Stimulated activated CD4-positive, alpha-beta T cell treated with anti-CD3 and anti-CD28 coated beads, Interleukin-4, amount 100 ng/mL, for 1 hour (primary cell): ENCODE results near the gene WASF3.

Source experiments
- DNase-seq: peaks from one replicate; pipeline ENCODE4 v3.0.0-alpha.2; 2020

Gene WASF3

GRCh38 chr13:26548205-26548765 is 9.2 kb upstream of the WASF3 start:
- DNase-seq = no peak

- no peak for DNase-seq
Measured at GRCh38 chr13:26549713-26550112, 7.8 kb upstream of the WASF3 start.

GRCh38 chr13:26551255-26551860 is 6.1 kb upstream of the WASF3 start:
- DNase-seq = no peak

DNA sequence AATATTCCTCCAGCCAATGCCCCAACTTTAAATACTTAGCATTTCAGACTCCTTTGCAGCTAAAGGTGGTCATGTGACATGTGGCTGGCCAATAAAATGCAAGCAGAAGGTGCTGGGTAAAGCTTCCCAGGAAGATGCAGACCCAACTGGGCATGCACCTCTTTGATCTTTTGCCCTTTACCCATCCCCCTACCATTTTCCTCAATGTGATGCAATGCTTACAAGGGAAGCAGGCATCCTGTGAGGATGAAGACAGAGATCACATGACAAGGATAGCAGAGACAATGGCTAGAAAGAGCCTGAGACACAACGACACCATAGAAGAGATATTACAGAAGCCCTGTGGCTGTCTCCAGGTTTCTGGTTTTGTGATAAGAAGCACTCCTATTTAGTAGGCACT is 2.1 kb upstream of the WASF3 start:
- DNase-seq = no peak

DNA sequence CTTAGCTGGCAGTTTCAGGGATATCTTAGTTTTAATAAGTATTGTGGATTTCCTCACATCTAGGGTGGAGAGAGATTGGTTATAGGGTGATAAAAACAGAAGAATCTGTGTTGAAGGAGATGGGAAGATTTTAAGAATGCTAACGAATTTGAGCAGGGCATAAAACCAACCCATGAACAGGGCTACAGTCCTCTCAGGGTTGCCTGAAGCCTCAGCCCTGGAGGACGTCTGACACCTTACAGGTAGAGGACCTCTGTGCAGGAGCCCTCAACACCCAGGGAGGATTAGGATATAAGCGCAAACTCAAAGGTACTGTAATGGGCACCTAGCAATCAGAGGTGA is 461 bp upstream of the WASF3 start:
- DNase-seq = no peak

DNA sequence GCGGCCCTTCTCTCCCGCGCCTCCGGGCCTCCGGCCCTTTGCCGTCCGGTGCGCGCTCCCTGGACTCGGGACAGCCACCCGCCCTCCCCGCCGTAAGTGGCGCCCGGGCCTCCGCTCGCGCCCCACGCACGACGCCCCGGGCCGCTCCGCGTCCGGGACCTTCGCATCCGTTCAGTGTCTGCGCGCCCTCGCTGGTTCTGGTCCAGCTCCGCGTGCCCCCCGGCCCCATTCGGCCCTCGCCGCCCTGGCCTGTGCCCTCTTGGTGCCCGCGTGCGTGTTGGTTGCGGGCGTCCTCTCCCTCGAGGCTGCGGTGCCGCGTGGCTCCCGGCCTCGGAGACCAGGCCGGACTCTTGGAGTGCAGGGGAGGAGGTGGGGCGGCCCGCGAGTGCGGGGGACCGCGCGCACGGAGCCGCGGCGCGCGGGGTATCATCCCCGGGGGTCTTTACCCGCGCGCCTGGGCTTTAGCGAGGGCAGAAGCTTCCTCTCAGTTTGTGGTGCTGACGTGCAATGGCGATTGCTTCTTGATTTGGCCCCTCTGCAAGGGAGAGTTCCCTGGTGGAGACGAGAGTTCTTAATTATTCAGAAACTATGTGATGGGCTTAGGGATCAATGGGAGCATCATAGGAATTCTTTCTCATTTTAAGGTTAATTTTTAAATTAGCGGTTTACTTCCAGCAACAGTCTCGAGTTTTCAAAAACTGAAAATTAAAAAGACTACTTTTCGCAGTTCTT is 757 bp downstream of the WASF3 start:
- DNase-seq = no peak

DNA sequence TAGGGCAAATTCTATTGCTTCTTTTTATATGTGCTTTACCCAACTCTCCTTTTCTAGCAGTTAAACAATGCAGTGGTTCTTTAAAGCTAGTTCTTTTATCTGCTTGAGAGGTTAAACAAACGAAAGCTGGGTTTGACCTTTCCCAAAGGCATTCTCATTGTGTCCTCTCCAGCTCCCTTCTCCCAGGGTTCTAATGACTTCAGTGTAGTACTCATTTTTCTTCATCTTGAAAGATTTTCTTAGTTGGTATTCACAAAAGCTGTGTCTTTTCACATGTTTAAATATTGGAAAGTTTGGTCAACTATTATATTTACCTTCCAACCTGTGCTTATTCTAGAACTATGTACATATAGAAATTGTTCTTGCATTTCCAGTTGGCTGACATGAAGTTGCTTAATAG is 1.5 kb downstream of the WASF3 start:
- no peak for DNase-seq

GRCh38 chr13:26560456-26560855 is 3.0 kb downstream of the WASF3 start:
- no peak for DNase-seq

- no peak for DNase-seq
Measured at GRCh38 chr13:26561067-26561466, 3.6 kb downstream of the WASF3 start.

DNA sequence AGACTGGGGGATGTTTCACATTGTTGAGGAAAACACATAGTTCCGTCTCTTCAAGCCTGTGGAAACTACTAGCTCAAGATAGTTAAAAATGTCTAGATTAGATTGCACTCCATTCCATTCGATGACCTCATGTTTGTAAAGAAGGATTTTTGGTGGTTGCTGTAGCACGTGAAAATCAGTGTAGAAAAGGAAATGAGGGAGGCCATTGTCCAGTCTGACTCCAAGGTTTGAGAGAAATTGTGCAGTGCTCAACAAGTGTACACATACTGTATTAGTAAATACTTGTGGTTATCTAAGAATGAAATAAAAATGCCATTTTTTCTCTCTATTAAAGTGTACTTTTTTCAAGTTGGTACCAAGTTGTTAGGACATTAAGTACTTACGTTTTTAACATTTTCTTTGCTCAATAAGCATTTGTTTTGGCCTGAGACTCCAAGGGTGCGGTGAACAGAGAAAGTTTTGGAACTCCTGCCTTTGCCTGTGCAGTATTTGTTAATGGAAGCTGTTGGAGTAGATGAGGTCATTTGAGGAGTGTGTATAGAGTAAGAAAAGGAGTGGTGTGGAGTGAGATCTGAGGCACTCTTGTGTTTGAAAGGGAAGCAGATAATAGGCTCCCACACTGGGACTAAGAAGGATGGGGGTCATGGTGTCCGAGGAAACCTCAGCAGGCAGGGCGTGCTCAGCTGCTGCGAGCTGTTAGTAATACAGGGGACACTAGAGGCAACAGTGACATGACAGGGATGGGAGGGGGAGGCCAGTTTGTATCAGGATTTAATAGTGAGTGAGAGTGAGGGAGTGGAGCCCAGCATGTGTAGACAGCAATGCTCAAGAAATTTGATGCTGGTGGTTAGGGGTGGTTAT is 4.4 kb downstream of the WASF3 start:
- DNase-seq = no peak

- no peak for DNase-seq
Measured at GRCh38 chr13:26562512-26562890, 5.0 kb downstream of the WASF3 start.

DNA sequence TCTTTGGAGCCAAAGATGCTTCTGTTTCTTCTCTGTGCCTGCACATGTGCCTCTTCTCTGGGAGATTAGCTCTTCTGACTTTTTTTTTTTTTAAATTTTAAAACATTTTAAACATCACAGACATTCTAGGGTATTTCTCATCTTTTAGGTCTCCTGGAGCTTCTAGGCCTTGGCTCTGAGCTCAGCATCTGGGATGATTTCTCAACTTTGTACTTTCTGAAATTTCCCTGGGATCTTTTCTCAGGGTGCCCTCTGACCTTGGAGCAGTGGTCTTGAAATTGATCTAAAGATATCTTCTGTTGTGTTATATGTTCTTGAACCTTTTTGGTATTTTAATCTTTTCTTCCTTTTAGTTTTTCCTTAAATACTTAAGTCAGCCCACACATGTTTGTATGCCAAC is 6.2 kb downstream of the WASF3 start:
- DNase-seq = no peak

- no peak for DNase-seq
Measured at GRCh38 chr13:26568132-26568815, 10.8 kb downstream of the WASF3 start.

DNA sequence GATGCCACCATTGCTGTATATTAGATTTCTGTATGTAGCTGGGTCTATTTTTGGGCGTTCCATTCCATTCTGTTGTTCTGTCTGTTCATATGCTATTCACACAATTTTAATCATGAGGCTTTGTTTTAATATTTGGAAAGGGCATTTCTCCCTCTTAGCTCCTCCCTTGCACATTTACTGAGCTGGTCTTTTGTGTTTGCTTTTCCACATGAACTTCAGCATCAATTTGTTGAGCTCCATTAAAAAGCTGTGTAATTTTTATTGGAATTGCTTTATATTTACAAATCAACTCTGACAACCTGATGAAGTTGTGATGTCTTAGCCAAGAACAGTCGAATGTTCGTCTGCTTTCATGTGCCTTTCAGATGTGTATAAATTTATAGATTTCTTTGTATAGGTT is 14.0 kb downstream of the WASF3 start:
- DNase-seq = no peak

DNA sequence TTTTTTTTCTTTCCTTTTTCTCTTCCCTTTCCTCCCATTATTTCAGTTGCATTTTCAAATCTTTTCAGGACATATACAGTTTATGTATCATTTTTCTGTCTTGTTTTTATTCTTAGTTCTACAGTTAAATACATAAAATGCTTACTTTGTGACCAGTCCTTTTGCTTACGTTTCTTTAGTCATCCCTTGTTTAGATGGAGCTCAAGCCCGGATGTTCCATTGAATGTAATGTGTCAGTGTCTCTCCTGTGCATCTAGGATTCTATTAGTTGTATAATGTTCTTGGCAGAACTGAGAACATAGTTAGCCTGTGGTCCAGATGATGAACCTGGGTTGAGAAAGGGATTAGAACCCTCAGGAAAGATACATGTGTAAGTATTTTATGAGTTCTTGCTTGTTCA is 17.8 kb downstream of the WASF3 start:
- DNase-seq = no peak

DNA sequence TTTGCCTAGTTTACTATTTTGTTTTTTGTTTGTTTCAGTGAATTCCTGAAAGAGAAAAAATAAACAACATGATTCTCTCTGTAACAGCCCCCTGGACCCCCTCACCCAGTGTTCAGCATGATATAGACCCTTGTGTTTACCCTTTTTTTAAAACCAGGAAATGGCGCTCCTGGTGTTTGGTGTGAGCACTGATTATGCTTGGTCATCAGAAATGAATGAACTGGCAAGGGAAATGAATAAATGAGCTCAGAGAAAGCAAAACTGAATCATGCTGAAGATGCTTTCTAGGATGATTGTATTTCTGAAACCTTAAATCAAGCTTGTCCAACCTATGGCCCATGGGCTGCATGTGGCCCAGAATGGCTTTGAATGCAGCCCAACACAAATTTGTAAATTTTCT is 22.1 kb downstream of the WASF3 start:
- no peak for DNase-seq

DNA sequence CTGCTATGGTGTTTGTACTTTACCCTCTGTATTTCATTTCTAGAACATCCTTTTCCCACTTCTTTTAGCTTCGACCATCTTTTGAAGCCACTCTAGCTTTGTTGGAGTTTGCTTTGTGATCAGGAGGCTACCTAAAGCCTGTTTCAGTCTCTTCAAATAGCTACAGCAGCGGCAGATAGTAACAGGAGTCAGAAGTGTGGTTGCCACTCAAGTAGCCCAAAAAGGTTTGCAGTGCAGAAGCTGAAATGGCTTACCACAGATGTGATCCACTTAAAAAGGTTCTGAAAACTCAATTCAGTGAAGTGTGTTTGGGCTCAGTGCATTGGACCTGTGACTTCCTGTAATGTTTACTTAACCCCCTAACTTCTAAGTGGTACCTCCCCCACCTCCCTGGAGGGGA is 26.2 kb downstream of the WASF3 start:
- DNase-seq = no peak

GRCh38 chr13:26584713-26585112 is 27.2 kb downstream of the WASF3 start:
- DNase-seq = no peak

DNA sequence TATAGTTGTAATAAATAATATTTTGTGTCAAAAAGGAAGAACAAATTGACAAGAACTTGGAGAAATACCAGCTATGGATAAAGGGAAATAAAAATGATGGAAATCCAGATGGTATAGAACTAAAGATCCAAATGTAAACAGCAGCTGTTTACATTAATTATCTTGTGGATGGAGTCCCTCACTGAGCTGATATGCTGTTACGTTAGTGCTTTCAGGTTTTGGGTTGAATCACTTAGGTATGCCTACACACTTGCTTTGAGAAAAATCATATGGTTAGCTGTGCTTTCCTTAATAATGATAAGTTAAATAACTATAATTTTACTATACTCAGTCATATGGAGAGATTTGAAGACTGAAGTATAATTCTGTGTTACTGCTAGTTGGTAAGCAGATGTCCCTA is 27.7 kb downstream of the WASF3 start:
- no peak for DNase-seq

- no peak for DNase-seq
Measured at GRCh38 chr13:26587251-26587650, 29.8 kb downstream of the WASF3 start.

GRCh38 chr13:26589226-26589625 is 31.7 kb downstream of the WASF3 start:
- no peak for DNase-seq

DNA sequence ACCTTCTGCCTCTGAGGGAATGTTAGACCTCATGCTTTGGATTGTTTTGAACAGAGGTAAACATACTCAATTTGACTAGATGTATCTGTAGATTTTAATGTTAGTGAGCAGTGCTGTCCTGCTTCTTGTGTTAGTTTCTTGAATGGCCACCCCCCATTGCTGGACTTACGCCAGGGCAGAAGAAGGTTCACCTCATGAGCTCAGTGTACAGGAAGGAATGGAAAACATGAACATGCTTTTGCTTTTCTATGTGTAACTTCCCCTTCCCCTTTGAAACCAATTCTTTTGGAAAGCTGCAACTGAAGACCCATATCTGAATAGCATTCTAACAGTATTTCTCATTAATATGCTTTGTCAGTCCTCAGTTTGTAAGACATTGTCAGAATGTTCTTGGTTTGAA is 32.3 kb downstream of the WASF3 start:
- DNase-seq = no peak

GRCh38 chr13:26590379-26590778 is 32.9 kb downstream of the WASF3 start:
- no peak for DNase-seq
